Measurements from ENCODE around the gene STUM.
"Not testable (repeated sequence)": the region's sequence is repeated elsewhere in the genome, so short reads cannot be mapped to it uniquely, and the experiment has no call there.

Gene STUM

GRCh38 chr1:226616636-226617035 lies 68.1 kb downstream of the STUM start:
- intact Hi-C loops (cut with micrococcal nuclease) = no loop called here
- H3K36me3 Mint-ChIP-seq (ENCODE audit: low read depth) = no peaks in the 10 kb centered on the region
- H3K4me1 Mint-ChIP-seq (ENCODE audit: low read depth) = no peaks in the 10 kb centered on the region
- H3K27ac Mint-ChIP-seq = no peak overlapping the region
- H3K4me3 Mint-ChIP-seq = no peak overlapping the region
- no peaks in the 10 kb centered on the region for H3K9me3 Mint-ChIP-seq
- peaks cover 6% of the 10 kb centered on the region for H3K27me3 Mint-ChIP-seq

DNA sequence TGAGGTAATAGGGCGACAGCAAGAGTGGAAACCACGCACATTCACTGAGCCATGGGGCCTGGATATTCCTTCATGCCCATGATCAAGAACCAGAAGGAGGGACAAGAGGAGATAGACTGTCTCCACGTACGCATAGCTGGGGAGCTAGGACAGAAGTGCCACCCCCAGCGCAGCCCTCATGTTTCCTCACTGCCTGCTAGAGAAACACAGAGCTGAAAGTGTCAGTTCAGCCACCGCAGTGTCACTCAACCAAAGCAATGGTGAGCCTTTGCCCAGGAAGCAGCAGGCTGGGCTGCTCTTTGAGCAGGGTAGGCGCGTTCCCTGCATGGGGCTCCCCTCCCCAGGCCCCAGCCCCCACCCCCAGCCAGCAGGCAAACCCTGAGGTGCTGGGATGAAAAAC lies 68.5 kb downstream of the STUM start:
- Mint-ChIP-seq H3K27ac (no peak overlapping the region), H3K27me3 (peaks cover 6% of the 10 kb centered on the region), H3K36me3 (ENCODE audit: low read depth) (no peaks in the 10 kb centered on the region), H3K9me3 (no peaks in the 10 kb centered on the region), H3K4me1 (ENCODE audit: low read depth) (no peaks in the 10 kb centered on the region), H3K4me3 (no peak overlapping the region)
- intact Hi-C loops (cut with micrococcal nuclease) = no loop called here

- H3K9me3 Mint-ChIP-seq; H3K36me3 Mint-ChIP-seq (ENCODE audit: low read depth); H3K4me3 Mint-ChIP-seq; H3K4me1 Mint-ChIP-seq (ENCODE audit: low read depth); H3K27ac Mint-ChIP-seq; H3K27me3 Mint-ChIP-seq; intact Hi-C loops (cut with micrococcal nuclease): not testable (repeated sequence)
Measured at GRCh38 chr1:226617719-226618118, 69.2 kb downstream of the STUM start.

DNA sequence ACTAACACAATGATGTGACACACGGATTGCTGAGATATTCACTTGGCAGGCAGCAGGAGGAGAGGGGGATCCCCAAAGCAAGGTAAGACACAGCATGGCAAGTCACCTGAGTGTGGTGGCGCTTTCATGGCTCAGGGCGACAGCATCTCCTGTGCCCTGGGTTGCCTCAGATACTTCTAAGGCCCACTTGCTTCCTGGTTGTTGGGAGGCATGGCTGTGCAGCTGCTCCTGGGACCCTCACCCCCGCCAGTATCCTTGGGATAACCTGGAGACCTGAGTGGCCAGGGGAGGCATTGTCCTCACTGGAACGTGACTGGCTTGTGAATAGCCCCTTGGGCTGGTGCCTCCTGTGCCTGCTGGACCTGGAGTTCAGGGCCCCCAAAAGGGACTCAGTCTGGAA lies 69.8 kb downstream of the STUM start:
- Mint-ChIP-seq H3K4me1 (ENCODE audit: low read depth) (no peaks in the 10 kb centered on the region), H3K4me3 (no peak overlapping the region), H3K9me3 (no peaks in the 10 kb centered on the region), H3K27me3 (peaks cover 6% of the 10 kb centered on the region), H3K27ac (no peak overlapping the region), H3K36me3 (ENCODE audit: low read depth) (no peaks in the 10 kb centered on the region)
- intact Hi-C loops (cut with micrococcal nuclease) = no loop called here

GRCh38 chr1:226619031-226619430 lies 70.5 kb downstream of the STUM start:
- H3K27me3 Mint-ChIP-seq = peaks cover 6% of the 10 kb centered on the region
- H3K4me3 Mint-ChIP-seq = no peak overlapping the region
- H3K4me1 Mint-ChIP-seq (ENCODE audit: low read depth) = no peaks in the 10 kb centered on the region
- H3K27ac Mint-ChIP-seq = no peak overlapping the region
- no peaks in the 10 kb centered on the region for H3K9me3 Mint-ChIP-seq
- intact Hi-C loops (cut with micrococcal nuclease) = no loop called here
- no peaks in the 10 kb centered on the region for H3K36me3 Mint-ChIP-seq (ENCODE audit: low read depth)

DNA sequence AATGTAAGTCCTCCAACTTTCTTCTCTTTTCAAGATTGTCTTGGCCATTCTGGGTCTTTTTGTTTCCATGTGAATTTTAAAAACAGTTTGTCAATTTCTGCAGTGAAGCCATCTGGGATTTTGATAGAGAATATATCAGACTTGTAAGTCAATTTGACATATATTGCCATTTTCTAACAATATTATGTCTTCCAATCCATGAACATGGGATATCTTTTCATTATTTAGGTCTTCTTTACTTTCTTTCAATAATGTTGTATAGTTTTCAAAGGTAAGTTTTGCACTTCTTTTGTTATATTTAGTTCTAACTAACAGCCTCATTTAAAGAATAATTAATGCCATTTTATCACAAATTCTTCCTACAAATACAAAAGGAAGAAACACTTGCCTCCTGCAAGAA lies 73.4 kb downstream of the STUM start:
- Mint-ChIP-seq H3K9me3 (no peaks in the 10 kb centered on the region), H3K4me1 (ENCODE audit: low read depth) (peaks cover 5% of the 10 kb centered on the region), H3K27me3 (peaks cover 11% of the 10 kb centered on the region), H3K36me3 (ENCODE audit: low read depth) (no peaks in the 10 kb centered on the region), H3K4me3 (no peak overlapping the region), H3K27ac (no peak overlapping the region)
- intact Hi-C loops (cut with micrococcal nuclease) = no loop called here

DNA sequence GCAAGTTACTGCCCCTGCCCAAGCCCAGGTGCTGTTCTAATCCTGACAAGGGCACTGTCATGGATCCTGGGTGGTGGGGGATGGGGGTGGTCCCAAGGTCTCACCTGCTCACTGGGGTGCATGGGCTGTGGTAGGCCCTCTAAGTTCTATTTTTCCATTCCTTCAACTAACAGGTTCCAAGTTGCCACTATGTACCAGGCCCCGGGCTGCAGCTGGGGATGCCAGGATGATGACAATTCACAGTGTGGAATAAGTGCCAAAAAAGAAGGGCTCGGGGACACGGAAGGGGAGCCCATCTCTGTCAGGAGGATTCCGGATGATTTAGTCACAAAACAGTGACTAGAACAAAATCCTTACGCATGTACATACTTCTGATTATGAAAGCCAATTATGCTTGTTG lies 76.0 kb downstream of the STUM start:
- Mint-ChIP-seq H3K27ac (no peak overlapping the region), H3K9me3 (no peaks in the 10 kb centered on the region), H3K36me3 (ENCODE audit: low read depth) (no peaks in the 10 kb centered on the region), H3K27me3 (peaks cover 7% of the 10 kb centered on the region), H3K4me3 (no peak overlapping the region), H3K4me1 (ENCODE audit: low read depth) (peaks cover 15% of the 10 kb centered on the region)
- intact Hi-C loops (cut with micrococcal nuclease) = no loop called here

DNA sequence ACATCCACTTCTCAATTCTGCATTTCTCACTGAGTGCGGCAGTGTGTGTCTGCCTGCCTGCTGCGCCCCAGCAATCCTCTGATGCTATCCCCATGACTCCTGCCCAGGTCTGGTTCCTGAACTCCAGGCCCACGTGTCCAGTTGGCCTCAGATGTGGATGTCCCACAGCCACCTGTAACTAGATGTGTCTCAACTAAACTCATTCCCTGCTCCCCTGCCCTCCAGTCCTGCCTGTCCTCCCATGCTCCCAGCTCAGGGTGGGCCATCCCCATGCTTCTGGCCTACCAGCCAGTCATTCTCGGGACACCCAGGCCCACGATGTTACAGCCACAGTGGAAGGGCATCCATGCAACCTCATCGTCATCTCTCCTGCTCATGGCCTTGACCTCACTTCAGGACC lies 76.8 kb downstream of the STUM start:
- Mint-ChIP-seq H3K27ac (no peak overlapping the region), H3K36me3 (ENCODE audit: low read depth) (no peaks in the 10 kb centered on the region), H3K4me3 (no peak overlapping the region), H3K4me1 (ENCODE audit: low read depth) (peaks cover 17% of the 10 kb centered on the region), H3K27me3 (peaks cover 7% of the 10 kb centered on the region), H3K9me3 (no peaks in the 10 kb centered on the region)
- intact Hi-C loops (cut with micrococcal nuclease) = loop anchor here (5.0 kb wide), 1 partner anchor 77 kb away; no protein-coding TSS in a partner anchor

GRCh38 chr1:226625832-226626576 lies 77.4 kb downstream of the STUM start:
- no peaks in the 10 kb centered on the region for H3K36me3 Mint-ChIP-seq (ENCODE audit: low read depth)
- no peak overlapping the region for H3K27ac Mint-ChIP-seq
- H3K4me3 Mint-ChIP-seq = no peak overlapping the region
- peaks cover 23% of the 10 kb centered on the region for H3K4me1 Mint-ChIP-seq (ENCODE audit: low read depth)
- peaks cover 7% of the 10 kb centered on the region for H3K27me3 Mint-ChIP-seq
- no peaks in the 10 kb centered on the region for H3K9me3 Mint-ChIP-seq
- intact Hi-C loops (cut with micrococcal nuclease) = loop anchor here (1.0 to 5.0 kb wide), 2 partner anchors 76 to 202 kb away; no protein-coding TSS in a partner anchor

- Mint-ChIP-seq H3K4me3 (no peak overlapping the region), H3K9me3 (no peaks in the 10 kb centered on the region), H3K4me1 (ENCODE audit: low read depth) (peaks cover 29% of the 10 kb centered on the region), H3K27ac (peak overlapping the region; percentile 60), H3K36me3 (ENCODE audit: low read depth) (peaks cover 4% of the 10 kb centered on the region), H3K27me3 (peaks cover 7% of the 10 kb centered on the region)
- intact Hi-C loops (cut with micrococcal nuclease) = loop anchor here (1.0 to 5.0 kb wide), 2 partner anchors 76 to 202 kb away; no protein-coding TSS in a partner anchor
Measured at GRCh38 chr1:226626577-226626956, 78.0 kb downstream of the STUM start.

DNA sequence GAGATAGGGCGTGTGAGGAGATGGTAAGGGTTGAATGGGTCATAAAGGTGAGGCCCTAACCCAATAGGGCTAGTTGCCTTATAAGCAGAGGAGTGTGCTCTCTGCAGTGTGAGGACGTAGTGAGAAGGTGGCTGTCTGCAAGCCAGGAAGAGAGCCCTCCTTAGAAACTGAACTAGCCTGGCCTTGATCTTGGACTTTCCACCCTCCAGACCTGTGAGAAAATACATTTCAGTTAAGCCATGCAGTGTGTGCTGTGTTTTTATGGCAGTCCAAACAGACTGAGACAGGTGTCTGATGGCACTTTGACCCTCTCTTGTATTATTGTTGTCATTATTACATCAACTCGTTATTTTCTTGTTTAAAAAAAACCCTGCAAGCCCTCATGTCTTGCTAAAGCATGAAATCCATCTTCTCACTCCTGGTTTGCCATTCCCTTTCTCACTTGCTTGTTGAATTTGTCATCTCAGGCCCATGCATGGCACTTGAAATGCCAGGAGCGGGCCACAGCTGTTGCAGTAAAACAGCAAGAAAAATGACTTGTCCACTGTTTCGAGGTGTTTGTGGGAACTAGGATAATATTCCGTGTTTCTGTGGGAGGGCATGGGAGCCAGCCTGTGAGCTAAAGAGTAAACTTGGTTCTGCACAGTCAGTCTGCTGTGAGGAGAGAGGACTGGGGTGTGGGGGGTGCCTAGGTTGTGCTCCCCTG lies 78.6 kb downstream of the STUM start:
- Mint-ChIP-seq H3K27ac (peak overlapping the region; percentile 60), H3K36me3 (ENCODE audit: low read depth) (peaks cover 11% of the 10 kb centered on the region), H3K4me1 (ENCODE audit: low read depth) (peaks cover 35% of the 10 kb centered on the region), H3K9me3 (no peaks in the 10 kb centered on the region), H3K4me3 (no peak overlapping the region), H3K27me3 (peaks cover 7% of the 10 kb centered on the region)
- intact Hi-C loops (cut with micrococcal nuclease) = loop anchor here (5.0 kb wide), 1 partner anchor 75 kb away; no protein-coding TSS in a partner anchor

GRCh38 chr1:226627924-226628611 lies 79.5 kb downstream of the STUM start:
- H3K27ac Mint-ChIP-seq = peak overlapping the region; percentile 25
- H3K9me3 Mint-ChIP-seq = no peaks in the 10 kb centered on the region
- intact Hi-C loops (cut with micrococcal nuclease) = loop anchor here (5.0 kb wide), 1 partner anchor 74 kb away; no protein-coding TSS in a partner anchor
- H3K4me1 Mint-ChIP-seq (ENCODE audit: low read depth) = peaks cover 44% of the 10 kb centered on the region
- H3K4me3 Mint-ChIP-seq = no peak overlapping the region
- peaks cover 12% of the 10 kb centered on the region for H3K36me3 Mint-ChIP-seq (ENCODE audit: low read depth)
- H3K27me3 Mint-ChIP-seq = peaks cover 7% of the 10 kb centered on the region

DNA sequence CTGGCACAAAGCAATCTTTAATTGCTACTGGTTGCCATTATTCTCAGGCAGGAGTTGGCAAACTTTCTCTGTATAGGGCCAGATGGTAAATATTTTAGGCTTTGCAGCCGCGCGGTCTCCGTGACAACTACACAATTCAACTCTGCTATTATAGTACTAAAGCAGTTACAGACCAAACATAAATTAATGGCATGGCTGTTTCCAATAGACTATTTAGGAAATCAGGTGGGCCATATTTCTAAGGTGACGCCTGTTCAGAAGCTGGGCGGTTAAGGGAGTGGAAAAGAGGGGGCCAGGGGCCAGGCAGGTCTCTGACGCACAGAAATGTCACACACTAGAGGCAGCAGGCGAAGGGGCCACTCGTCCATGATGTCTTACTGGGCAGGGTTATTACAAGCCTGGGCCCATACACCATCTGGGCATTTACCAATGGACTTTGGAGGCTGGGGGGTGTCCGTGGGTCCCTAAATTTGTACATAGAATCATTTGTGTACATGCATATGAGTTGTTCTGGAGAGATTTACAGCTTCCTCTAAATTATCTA lies 80.1 kb downstream of the STUM start:
- Mint-ChIP-seq H3K4me1 (ENCODE audit: low read depth) (peaks cover 50% of the 10 kb centered on the region), H3K27ac (no peak overlapping the region), H3K36me3 (ENCODE audit: low read depth) (peaks cover 12% of the 10 kb centered on the region), H3K4me3 (no peak overlapping the region), H3K9me3 (no peaks in the 10 kb centered on the region), H3K27me3 (peaks cover 7% of the 10 kb centered on the region)
- intact Hi-C loops (cut with micrococcal nuclease) = loop anchor here (5.0 kb wide), 1 partner anchor 74 kb away; no protein-coding TSS in a partner anchor

All from dendritic cell treated with granulocyte-macrophage colony-stimulating factor and Interleukin-4, amounts not matched to agents 40 ng/mL and 50 ng/mL, for 4 days (primary cell).